ENCODE results near the gene MED26.

DNA sequence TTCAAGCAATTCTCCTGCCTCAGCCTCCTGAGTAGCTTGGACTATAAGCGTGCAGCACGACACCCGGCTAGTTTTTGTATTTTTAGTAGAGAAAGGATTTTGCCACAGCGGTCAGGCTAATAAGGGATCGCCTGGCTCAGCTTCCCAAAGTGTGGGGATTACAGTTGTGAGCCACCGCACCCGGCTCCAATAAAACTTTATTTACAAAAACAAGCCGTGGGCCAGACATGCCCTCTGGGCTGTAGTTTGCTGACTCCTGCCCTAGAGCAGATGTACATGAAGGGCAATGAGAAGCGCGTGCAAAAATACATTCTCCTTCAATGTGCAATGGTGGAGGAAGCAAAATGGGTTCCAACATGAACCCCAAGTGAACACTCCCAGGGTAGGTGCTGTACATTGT is 13.7 kb upstream of the MED26 start:
- TF ChIP-seq, protein P1, sequence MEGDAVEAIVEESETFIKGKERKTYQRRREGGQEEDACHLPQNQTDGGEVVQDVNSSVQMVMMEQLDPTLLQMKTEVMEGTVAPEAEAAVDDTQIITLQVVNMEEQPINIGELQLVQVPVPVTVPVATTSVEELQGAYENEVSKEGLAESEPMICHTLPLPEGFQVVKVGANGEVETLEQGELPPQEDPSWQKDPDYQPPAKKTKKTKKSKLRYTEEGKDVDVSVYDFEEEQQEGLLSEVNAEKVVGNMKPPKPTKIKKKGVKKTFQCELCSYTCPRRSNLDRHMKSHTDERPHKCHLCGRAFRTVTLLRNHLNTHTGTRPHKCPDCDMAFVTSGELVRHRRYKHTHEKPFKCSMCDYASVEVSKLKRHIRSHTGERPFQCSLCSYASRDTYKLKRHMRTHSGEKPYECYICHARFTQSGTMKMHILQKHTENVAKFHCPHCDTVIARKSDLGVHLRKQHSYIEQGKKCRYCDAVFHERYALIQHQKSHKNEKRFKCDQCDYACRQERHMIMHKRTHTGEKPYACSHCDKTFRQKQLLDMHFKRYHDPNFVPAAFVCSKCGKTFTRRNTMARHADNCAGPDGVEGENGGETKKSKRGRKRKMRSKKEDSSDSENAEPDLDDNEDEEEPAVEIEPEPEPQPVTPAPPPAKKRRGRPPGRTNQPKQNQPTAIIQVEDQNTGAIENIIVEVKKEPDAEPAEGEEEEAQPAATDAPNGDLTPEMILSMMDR (IDR thresholded peaks at IDR 0.05; ENCODE audit: poor library complexity), result no peak
- TF ChIP-seq EZH2phosphoT487 (IDR thresholded peaks at IDR 0.05; ENCODE audit: low read depth, severe bottlenecking, unreplicated experiment), result no peak
- no peak for TF ChIP-seq EZH2 (IDR thresholded peaks at IDR 0.05; ENCODE audit: borderline replicate concordance)

All from hepatocyte (in vitro differentiated cells).